Ishikawa (cell line): ENCODE measurements around the gene C1QTNF6.

ENCODE experiments used
- CEBPB ChIP-seq: IDR thresholded peaks from 2 replicates; pipeline ENCODE4 v1.6.1; 2012
- CREB1 ChIP-seq: IDR thresholded peaks from 2 replicates; pipeline ENCODE4 v1.6.1; 2012; ENCODE audit warnings: low read depth
- EGR1 ChIP-seq: IDR thresholded peaks from 2 replicates; pipeline ENCODE4 v1.6.1; 2012
- EP300 ChIP-seq: IDR thresholded peaks from 2 replicates; pipeline ENCODE4 v1.6.1; 2012; ENCODE audit warnings: borderline replicate concordance
- FOXM1 ChIP-seq: IDR thresholded peaks from 2 replicates; pipeline ENCODE4 v1.6.1; 2012; ENCODE audit warnings: low read depth, borderline replicate concordance
- MAX ChIP-seq: IDR thresholded peaks from 2 replicates; pipeline ENCODE4 v1.6.1; 2012
- NFIC ChIP-seq: IDR thresholded peaks from 2 replicates; pipeline ENCODE4 v1.6.1; 2012
- RAD21 ChIP-seq: IDR thresholded peaks from 2 replicates; pipeline ENCODE4 v1.6.1; 2012; ENCODE audit warnings: low read depth
- REST ChIP-seq: IDR thresholded peaks from 2 replicates; pipeline ENCODE4 v1.6.1; 2012; ENCODE audit warnings: low read depth, mild to moderate bottlenecking
- TAF1 ChIP-seq: IDR thresholded peaks from 2 replicates; pipeline ENCODE4 v1.6.1; 2012; ENCODE audit warnings: low read depth, mild to moderate bottlenecking
- TCF12 ChIP-seq: IDR thresholded peaks from 2 replicates; pipeline ENCODE4 v1.6.1; 2012; ENCODE audit warnings: low read depth
- TEAD4 ChIP-seq: IDR thresholded peaks from 2 replicates; pipeline ENCODE4 v1.6.1; 2012
- USF1 ChIP-seq: IDR thresholded peaks from 2 replicates; pipeline ENCODE4 v1.6.1; 2012
- YY1 ChIP-seq: IDR thresholded peaks from 2 replicates; pipeline ENCODE4 v1.6.1; 2012; ENCODE audit warnings: low read depth
- ZBTB7A ChIP-seq: IDR thresholded peaks from 2 replicates; pipeline ENCODE4 v1.6.1; 2012; ENCODE audit warnings: low read depth

C1QTNF6 gene

GRCh38 chr22:37155971-37156370 is 32.1 kb downstream of the C1QTNF6 start:
- TF ChIP-seq FOXM1 (no peak), REST (no peak), EGR1 (no peak), RAD21 (no peak), MAX (no peak), TAF1 (no peak), YY1 (no peak), USF1 (no peak), TEAD4 (no peak), NFIC (no peak), TCF12 (no peak), ZBTB7A (no peak), EP300 (no peak), CREB1 (no peak)

GRCh38 chr22:37154925-37155712 is 32.9 kb downstream of the C1QTNF6 start:
- TF ChIP-seq YY1 (no peak), REST (no peak), FOXM1 (no peak), CEBPB (no peak), RAD21 (no peak), NFIC (no peak), MAX (no peak), TEAD4 (no peak), CREB1 (no peak), ZBTB7A (no peak), EGR1 (no peak), EP300 (no peak), TCF12 (no peak), TAF1 (no peak), USF1 (no peak)

- TF ChIP-seq FOXM1 = no peak
- TF ChIP-seq EGR1 = no peak
- TF ChIP-seq CEBPB = no peak
- TF ChIP-seq REST = no peak
- no peak for TF ChIP-seq NFIC
- TF ChIP-seq RAD21 = no peak
- TF ChIP-seq MAX = no peak
- no peak for TF ChIP-seq TAF1
- no peak for TF ChIP-seq TCF12
- TF ChIP-seq YY1 = no peak
- no peak for TF ChIP-seq TEAD4
- TF ChIP-seq CREB1 = no peak
- TF ChIP-seq ZBTB7A = no peak
- TF ChIP-seq EP300 = no peak
- TF ChIP-seq USF1 = no peak
These were observed 34.1 kb downstream of the C1QTNF6 start for GRCh38 chr22:37153901-37154300.

GRCh38 chr22:37151401-37151800 is 36.6 kb downstream of the C1QTNF6 start:
- TF ChIP-seq TCF12 = no peak
- no peak for TF ChIP-seq ZBTB7A
- no peak for TF ChIP-seq USF1
- TF ChIP-seq CREB1 = no peak
- no peak for TF ChIP-seq TAF1
- TF ChIP-seq REST = no peak
- TF ChIP-seq CEBPB = no peak
- TF ChIP-seq RAD21 = no peak
- no peak for TF ChIP-seq NFIC
- no peak for TF ChIP-seq EP300
